GM12873 (cell line): ENCODE data around the gene FAM234B.

ENCODE experiments used
- CTCF ChIP-seq: IDR thresholded peaks from 2 replicates; pipeline ENCODE4 v1.5.1; 2012; ENCODE audit warnings: low read depth, mild to moderate bottlenecking, moderate library complexity, low read length, control low read depth; ENCODE audit not compliant: insufficient read depth; ENCODE audit errors: missing control alignments

The FAM234B gene

DNA sequence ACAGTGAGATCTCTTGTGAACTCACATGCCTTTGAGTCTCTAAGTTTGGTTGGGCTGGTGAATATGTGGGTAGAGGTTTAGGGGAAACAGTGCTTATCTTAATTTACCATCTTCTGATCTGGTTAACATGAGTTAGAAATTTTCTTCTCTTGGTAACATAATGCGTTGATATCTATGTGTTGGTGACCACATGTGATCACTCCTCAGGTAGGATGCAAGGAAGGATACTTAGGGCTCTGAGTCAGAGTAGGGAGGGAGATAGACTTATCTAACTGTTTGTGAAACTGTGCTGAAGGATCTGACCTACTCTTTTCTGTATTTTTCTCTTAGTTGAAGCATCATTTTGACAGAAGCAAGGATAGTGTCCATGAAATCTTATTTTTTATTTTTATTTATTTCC is 23.1 kb downstream of the FAM234B start:
- no peak for TF ChIP-seq CTCF

GRCh38 chr12:13069380-13069779 is 25.2 kb downstream of the FAM234B start:
- TF ChIP-seq CTCF: no peak

DNA sequence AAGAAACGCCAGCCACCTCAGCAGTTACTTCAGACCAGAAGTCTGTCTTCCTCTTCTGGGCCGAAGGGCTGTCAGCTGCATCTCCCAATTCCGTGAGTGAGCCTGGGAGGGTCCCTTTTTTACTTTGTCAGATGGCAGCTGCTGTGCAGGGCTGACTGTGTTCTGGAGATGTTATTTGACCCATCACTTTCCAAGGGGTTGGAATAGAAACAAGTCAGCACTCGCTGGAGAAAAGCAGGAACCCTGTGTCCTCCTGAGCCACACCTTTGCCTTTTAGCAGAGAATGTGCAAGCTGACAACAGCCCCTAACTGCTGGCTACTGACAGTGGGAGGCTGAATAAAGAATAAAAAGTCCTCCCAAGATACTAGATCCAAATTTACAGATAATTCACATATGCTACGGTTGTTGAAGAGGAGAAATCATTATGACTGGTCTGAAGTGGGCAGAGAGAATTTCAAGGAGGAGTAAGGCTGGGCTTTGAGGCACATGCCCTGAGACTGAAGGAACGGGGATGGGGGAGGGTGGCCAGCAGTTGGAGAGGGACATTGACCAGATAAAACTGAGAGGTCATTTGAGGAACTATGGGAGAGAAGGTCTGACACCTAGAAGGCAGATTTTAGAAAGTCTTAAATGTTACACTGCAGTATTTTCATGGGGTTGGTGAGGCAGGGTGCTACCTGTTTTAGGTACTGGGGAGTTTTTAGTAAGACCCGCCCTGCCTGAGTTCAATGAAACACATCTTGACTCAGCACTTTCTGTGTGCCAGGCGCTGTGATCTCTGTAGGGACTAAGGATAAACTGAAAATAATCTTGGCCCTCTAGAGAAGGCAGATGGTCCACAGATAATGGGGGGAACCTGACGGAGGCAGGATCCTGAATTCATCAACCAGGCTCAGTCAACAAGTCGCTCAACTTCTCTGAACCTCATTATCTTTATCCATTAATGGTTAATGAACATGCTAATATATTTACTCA is 27.4 kb downstream of the FAM234B start:
- no peak for TF ChIP-seq CTCF

- TF ChIP-seq CTCF: no peak
These were observed 29.0 kb downstream of the FAM234B start for GRCh38 chr12:13073173-13073572.

GRCh38 chr12:13074396-13075117 is 30.4 kb downstream of the FAM234B start:
- no peak for TF ChIP-seq CTCF

DNA sequence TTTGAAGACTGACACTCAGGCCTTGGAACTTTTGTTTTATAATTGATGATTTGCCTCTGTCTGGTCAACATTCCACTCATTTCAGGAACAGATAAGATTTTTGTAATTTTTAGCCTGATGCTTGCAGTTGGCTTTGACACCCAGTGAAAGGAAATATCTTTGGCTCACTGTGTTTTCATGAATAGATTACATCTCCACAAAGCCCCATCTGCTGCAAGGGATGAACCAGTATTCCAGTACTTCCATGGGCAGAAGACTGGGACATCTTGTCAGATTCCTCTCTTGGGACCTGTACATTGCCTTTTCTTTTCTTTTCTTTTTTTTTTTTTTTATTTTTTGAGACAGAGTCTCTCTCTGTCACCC is 30.9 kb downstream of the FAM234B start:
- TF ChIP-seq CTCF: no peak
